DMS153 treated with DMSO at 0.1 percent for 48 hours (cell line): ENCODE data around the gene MACROD2.

ENCODE experiments used
- DNase-seq: peaks from one replicate; lab custom pipeline; 2025; ENCODE audit not compliant: unreplicated experiment; lab: John Stamatoyannopoulos, UW

Gene MACROD2

DNA sequence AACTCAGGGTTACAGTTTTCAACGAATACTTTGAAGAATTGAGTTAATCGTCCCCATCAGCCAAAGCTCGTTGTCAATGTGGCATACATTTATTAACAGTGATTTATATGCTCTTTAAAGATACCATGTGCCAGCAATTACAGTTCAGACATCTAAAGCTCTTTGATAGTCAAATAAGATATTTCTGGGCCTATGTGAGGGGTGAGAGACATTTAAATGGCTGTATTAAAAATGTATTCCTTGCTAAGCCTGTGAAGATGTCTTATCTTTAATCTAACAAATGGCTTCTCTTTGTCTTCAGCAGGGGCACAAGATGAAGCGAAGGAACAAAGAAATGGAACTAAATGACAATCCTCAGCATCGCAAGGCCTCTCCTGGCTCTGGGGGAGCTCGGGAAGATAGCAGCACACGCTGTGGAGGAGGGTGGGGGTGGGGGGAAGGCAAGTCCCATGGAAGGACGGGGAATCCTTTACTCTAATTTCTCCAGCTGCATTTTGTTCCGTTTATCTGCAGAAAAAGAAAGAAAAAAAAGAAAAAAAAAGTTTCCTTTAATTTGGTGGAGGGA, 2054.3 kb downstream of the MACROD2 start:
- no peak for DNase-seq

DNA sequence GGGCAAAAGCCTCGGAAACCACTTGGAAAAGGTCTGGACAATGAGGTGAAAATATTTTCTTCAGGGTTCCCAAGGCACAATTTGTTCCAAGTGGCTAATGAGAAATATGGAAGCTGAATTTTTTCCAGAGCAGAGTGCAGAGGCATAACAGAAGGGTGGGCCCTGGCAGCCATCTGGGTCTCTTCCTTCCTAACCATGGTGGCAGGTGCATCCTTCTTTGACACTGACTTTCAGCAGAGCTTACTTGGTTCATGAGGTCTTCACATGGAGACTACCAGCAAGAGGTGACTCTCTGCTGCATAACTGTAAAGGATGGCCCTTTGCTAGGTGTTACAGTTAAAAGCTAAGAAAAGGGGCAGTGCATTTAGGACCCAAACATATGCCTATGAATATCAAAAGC, 2055.1 kb downstream of the MACROD2 start:
- no peak for DNase-seq

DNA sequence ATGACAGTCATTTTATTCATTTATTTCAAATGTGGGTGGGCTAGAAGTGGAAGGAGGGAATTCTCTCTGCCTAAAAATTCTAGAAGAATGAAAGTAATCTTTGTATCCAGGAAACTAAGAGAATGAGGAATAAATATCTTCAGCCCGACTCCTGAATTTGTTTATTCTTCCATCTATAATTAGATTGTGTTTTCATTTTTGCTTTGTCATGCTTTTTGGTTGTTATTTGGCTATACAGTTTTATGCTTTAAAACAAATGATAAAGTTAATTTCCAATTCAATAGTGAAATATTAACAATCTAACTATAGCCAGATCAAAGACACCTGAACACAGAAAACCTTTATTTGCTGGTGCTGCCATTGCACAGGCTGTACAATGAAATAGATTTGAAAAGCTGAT, 2056.7 kb downstream of the MACROD2 start:
- DNase-seq, result no peak

DNA sequence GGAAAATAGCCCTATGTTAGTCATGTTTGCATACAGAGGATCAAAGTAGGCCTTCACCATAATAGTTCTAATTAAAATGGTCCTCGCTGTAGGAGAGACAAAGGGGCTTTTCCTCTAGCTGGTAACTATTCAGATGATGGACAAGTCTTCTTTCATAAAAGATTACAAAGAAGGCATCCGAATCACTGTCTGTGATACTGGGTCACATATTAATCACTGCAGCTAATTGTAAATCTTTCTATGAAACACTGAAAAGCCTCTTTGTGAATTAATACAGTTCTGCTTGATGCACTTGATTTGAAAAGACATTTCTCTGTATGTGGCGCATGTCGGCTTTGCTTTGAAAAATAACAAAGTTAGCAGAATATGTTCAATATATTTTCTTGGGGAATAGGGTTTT, 2057.1 kb downstream of the MACROD2 start:
- no peak for DNase-seq

DNA sequence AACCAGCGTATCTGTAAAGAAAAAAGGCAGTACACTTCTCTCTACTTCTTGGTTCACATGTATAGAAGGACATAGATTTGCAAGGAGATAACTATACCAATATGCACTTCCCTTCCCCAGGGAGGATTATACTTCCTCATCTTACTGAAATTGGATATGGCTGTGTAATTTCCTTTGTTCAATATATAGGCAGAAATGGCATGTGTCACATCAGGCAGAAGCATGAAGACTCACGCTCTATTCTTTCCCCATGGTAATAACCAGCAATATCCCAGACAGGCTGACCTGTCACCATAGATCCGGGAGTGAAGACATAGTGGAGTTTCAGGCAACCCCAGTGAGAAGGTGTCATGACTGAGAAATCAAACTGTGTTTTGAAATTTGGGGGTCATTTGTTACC, 2059.7 kb downstream of the MACROD2 start:
- no peak for DNase-seq

DNA sequence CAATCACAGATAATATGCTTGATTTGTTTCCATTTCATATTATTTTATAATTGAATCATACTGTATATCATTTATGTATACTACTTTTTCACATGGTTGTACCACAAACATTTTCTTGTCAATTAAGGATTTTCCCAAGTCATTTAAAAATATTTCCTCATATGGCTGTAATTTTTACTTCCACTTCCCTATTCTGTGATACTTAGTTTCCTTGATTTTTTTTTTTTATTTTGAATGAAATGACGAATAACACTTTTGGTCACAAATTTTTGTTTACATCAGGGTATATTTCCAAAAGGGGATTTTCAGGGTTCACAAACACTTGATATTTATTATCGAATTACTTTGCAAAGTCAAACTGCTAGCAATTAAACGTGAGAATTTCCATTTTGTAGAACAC, 2062.3 kb downstream of the MACROD2 start:
- no peak for DNase-seq

DNA sequence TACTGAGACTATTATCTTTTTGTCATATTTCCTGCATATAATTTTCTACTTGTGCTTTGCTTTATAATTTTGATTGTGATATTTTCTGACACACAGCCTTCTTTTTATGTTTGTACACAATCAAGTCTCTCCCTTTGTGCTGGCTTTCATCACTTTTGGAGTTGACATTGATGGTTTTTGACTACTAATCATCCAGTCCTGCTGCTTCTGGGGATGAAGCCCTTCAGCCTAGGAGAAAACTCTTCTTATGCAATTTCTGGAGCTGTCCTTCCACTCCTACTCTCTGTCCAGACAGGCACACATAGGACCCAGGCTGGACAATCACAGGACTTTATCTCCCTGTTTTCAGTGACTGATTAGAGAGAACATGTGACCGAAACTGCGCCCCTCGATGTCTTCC, 2063.0 kb downstream of the MACROD2 start:
- DNase-seq, result no peak

DNA sequence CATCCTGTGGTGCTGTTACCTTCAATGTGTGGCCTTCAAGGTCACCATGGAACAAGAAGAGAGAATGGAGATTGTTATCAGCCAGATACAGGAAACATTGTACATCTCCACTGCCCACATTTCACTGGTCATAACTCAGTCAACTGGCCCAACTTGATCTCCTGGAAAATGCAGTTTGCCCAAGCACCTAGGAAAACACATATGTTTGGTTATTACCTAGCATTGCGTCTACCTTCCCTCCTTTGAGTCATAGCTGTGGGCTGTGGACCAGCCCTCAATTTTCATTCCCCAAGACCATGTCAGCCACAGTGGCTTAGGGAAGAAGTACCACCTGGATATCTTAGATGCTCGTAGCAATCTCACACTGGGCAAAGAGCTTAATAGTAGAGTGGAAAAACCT, 2064.5 kb downstream of the MACROD2 start:
- DNase-seq, result no peak

DNA sequence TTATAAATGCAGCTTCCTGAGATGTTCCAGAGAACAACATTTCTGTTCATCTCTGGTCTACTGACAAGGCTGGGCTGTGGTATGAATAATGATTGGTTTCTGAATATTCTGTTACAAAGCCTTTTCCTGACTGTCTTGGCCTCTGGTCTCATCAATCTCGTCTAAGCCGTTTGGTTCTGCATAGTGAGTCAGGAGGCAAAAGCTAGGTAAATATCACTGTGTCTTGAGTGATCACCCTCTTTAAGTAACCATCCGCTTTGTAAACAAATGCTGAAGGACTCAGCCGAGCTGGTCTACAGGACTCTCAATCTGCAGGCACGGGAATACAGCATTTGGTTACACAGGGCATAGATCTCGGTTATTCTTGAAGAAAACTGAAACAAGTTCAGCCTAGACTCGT, 2066.0 kb downstream of the MACROD2 start:
- DNase-seq, result no peak

DNA sequence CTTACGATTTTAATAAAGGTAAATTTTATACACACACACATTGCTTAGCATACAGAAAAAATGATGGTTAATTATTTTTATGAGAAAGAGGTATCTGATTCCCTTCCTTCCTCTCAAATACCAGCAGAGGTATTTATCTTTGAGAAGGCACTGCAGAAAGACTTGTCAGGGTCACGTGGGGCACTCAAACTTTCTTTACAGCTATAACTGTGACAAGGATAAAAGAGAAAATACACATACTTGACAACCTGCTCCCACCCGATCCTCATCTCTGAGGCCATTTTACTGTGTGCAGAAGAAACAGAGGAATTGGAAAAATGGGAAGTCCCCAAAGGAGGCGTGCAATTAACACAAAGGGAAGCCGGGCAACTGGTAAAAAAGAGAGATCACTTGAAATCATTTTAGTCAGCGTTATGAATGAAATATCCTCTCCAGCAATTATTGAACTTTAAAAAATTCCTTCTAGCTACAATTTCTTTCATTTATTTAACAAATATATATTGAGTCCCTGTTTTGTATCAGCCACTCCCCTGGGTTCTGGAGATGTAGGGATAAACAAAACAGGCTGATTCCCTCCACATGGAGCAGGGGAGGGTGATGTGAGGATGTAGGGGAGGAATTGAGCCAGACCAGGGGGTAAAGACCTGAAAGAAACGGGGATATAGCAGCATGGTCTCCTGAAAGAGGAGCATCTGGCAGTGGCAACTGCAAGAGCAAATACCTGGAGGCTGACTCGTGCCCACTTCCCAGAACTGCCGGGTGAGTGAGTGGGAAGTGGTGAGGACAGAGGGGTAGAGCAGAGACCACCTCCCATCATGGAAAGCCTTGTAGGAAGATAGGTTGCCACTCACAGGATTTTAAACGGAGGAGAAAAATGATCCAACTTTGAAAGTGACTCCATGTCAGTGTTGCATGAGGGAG, 2067.6 kb downstream of the MACROD2 start:
- no peak for DNase-seq

DNA sequence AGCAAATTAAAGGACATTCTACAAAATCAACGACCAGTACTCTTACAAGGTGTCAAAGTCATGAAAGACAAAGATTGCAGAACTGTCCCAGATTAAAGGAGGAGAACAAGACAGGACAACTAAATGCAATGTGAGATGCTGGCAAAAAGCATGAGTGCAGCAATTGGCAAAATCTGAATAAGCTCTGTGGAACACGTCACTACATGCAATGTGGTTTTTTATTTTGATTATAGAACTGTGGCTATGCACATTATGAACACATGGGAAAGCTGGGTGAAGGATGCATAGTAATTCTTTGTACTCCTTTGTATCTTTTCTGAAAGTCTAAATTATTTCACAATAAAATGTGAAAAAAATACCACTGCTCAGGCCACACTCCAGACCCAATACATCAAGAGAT, 2068.6 kb downstream of the MACROD2 start:
- DNase-seq, result no peak

DNA sequence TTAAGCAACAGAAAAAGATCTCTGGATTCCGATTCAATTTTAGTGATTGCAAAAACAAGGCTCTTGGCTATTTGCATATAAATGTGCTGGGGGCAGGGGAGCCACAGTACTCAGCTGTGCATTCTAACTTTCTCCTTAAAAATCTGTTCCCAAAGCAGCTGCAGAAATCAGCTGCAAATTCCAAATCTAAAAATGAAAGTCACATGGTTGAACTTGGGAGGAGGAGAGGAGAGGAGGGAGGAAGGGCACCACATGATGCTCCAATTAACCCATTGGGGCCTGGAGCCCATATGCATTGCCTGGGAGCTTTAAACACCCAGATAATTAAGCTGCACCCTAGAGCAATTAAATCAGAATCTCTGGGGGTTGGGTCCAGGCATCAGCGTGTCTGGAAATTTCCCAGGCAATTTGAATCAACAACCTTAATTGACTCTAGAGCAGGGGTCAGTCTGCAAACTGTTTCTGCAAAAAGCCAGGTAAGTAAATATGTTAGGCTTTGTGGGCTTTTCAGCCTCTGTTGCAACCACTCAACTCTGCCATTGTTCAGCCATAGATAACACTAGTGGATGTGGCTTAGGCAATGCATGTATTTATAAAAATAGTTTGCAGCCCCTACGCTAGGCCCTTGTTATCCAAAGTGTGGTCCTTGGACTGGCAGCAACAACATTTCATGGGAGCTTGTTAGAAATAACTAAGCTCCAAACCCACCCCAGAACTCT, 2069.8 kb downstream of the MACROD2 start:
- no peak for DNase-seq

DNA sequence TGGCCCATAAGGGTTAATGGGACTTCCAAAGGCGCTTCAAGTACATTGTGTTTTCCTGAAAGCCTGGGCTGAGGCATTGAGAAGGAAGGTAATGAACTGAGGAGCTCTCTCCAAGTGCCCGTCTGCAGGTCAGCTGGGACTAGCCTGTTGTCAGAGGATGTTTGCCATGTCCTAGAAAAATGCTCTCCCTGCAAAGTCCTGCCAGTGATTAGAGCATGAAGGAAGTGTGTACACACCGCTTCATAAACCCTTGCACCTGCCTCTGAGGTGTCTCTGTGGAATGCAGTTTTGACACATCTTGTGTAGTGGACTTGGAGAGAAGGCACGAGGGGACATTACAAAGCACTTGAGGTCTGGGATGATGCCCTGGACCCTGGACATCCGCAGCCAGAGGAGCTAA, 2071.3 kb downstream of the MACROD2 start:
- no peak for DNase-seq

DNA sequence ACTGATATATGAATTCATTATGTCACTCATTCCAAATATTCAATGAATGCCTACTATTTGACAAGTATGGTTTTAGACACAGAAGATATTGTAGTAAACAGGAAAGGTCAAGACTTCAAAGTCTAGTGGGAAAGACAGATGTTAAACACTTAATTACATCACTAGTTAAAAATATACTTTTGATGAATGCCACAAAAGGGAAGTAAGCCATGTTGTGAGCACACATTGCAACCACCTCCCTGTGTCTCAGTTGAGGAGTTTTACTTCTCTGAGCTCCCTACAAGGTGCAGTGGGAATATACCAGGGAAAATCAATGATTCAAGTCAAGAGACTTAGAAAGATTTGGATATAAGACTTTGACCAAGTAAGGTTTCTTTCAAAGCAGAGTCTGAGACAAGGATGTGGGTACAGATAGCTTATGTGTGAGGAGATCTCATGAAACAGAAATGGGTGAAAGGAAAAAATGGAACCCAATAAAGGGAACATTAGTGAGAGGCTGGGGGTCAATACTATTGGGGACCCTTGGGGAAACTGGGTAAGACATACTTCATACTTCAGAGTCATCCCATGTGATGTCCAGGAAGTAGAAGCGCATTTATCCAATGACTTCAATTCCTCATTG, 2074.2 kb downstream of the MACROD2 start:
- no peak for DNase-seq

DNA sequence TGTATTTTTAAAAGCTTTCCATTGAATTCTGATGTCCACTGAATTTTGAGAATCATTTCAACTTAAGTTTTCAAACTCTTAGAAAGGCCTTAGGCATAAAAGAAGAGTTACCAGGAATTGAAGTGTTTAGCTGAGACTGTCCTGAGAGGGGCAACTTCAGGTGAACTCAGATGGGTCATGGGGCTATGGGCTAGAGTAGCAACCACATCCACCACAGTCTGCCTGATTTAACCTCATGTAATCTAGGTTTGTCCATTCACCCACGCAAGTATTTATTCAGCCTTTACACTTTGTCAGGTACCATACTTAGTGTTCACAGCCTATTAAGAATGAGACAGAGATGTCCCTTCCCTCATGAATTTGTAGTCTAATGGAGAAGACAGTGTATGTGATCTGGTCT, 2076.9 kb downstream of the MACROD2 start:
- no peak for DNase-seq

DNA sequence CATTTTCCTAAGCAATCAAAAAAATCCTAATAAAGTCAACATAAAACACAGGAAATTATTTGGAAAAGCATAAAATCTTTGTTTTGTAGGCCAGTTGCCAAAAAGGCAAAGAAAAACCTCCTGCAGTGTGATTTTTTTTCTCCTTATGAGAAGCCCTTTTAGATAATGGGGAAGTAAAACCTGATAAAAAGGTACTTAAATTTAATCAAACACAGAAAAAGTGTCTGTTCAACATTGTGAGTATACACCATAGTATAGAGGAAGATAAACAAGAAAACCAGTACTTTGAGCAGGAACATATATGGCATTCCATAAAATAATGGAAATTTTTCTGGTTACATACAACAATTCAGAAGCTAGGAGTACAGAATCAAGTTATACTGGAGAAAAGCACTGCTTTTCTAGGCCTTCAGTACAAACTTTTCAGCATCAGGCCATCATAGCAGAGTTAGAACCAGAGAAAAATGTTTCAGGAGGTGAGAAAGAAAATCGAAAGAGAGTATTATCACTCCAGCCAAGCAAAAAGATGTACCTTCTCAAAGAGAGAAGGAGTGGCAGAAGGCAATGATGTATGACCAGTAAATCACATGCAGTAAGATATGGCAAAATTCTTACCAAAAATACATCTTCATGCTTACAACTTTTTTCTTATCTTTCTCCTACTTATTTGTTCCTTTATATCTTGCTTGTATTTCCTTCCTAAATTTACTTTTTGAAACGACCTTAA, 2083.0 kb downstream of the MACROD2 start:
- DNase-seq, result no peak

DNA sequence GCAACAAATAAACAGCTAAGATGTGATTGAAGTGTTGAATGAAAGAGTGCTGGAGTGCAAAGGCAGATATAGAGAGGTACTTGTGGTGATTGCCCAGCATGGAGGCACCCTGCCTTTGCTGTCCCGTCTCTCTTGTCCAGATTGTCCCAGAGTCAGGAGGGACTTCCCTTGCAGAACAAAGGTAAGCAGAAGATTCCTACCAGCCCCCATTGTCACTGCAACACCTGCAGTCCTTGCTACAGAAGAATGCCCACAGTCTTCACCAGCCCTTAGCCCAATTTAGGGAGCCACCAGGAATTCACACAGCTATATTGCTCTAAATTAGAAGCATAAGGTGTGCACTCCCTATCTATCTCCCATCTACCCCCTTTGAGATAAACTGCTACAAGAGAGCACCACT, 2086.1 kb downstream of the MACROD2 start:
- DNase-seq, result no peak

DNA sequence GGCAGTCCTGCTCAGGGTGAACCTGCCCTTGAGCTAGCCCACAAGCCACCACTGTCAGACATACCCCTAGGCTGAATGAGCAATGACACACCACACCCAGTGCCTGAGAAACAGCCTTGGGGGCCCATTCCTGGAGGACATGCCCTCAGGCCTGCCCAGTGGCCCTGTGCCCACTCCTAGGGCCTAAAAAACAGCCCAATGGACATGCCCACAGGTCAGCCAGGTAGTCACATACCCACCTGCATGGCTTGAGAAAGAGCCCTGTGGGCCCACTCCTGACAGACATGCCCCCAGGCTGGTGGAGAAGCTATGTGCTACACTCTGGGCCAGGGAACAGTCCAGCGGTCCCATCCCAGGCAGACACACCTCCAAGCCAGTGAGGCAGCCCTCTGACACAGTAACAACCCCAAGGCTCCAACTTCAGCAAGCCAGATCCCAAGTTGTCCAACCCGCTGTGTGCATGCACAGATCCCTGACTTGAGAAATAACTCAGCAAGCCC, 2086.8 kb downstream of the MACROD2 start:
- no peak for DNase-seq

DNA sequence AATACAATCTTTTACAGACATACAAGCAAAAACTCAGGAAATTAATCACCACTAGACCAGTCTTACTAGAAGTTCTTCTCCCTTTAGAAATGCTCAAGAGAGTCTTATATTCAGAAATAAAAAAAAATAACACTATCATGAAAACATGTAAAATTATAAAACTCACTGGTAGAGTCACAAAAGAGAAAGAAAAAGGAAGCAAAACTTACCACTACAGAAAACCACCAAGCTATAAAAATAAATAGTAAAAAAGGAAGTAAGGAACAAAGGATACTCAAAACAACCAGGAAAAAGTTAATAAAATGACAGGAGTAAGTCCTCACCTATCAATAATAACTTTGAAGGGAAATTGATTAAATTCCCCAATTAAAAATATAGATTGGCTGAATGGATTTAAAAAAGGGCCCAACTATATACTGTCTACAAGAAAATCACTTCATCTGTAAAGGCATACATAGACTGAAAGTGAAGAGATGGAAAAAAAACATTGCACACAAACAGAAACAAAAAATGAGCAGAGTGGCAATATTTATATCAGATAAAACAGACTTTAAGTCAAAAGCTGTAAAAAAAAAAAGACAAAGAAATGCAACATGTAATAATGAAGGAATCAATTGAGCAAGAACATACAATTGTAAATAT, 2088.4 kb downstream of the MACROD2 start:
- no peak for DNase-seq

DNA sequence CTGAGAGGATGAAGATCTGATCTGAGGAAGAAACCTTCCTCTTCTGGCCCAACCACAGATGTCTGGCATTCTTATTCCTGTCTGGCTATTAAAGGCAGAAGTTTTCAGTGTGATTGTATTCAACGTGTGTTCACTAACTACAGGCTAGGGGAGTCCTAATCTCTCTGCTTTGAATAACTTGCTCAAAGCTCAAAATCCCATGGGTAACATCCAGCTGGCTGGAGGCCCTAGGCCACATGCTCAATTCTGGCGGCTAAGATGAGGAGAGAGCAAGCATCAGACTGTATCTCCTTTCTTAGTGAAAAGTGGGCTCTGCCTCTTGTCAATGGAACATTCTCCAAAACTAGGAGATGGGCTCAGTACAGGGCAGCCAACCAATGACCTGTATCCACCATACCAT, 2099.9 kb downstream of the MACROD2 start:
- no peak for DNase-seq
